IPS-15b (cell line): Measurements from ENCODE around the gene DOK7.

ENCODE experiments used
- H3K27me3 ChIP-seq: one replicate; pipeline ENCODE4 v1.6.1; 2013; ENCODE audit warnings: low read length; ENCODE audit not compliant: control insufficient read depth, insufficient read depth
- H3K36me3 ChIP-seq: one replicate; pipeline ENCODE4 v1.6.1; 2013; ENCODE audit warnings: low read length; ENCODE audit not compliant: control insufficient read depth, insufficient read depth
- H3K4me1 ChIP-seq: one replicate; pipeline ENCODE4 v1.6.1; 2013; ENCODE audit warnings: mild to moderate bottlenecking, low read length; ENCODE audit not compliant: control insufficient read depth, insufficient read depth
- H3K4me3 ChIP-seq: one replicate; pipeline ENCODE4 v1.5.1; 2013; ENCODE audit warnings: low read depth, low read length
- H3K9ac ChIP-seq: one replicate; pipeline ENCODE4 v1.6.1; 2013; ENCODE audit warnings: low read depth, mild to moderate bottlenecking, low read length
- H3K9me3 ChIP-seq: one replicate; pipeline ENCODE4 v1.6.1; 2013; ENCODE audit warnings: mild to moderate bottlenecking, low read length; ENCODE audit not compliant: control insufficient read depth, insufficient read depth

The DOK7 gene

GRCh38 chr4:3495204-3495975, 32.3 kb downstream of the DOK7 start:
- no peaks in the 10 kb centered on the region for H3K9me3 ChIP-seq
- H3K36me3 ChIP-seq, result no peaks in the 10 kb centered on the region
- H3K4me1 ChIP-seq, result peaks cover 3% of the 10 kb centered on the region
- H3K9ac ChIP-seq, result no peak overlapping the region
- H3K4me3 ChIP-seq, result no peak overlapping the region
- H3K27me3 ChIP-seq, result peaks cover 49% of the 10 kb centered on the region

DNA sequence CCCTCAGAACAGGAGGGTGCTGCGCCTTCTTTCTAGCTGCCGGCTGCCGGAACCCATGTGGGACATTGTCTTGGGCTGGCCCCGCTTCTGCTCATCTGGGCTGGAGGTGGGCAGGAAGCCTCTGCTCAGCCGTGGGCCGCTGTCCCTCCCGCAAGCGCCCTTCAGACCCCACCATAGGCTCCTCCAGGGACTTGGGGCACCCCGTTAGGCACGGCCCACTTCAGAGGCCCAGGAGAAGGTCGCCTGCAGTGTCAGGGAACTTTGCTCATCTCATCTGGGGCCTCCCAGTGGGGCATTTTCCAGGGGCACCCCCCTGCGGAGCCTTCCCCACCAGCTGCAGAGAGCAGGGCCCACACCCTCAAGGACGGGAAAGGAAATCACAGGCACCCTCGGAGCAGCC, 32.9 kb downstream of the DOK7 start:
- H3K36me3 ChIP-seq, result no peaks in the 10 kb centered on the region
- peaks cover 42% of the 10 kb centered on the region for H3K27me3 ChIP-seq
- H3K4me3 ChIP-seq, result no peak overlapping the region
- no peak overlapping the region for H3K9ac ChIP-seq
- H3K9me3 ChIP-seq, result no peaks in the 10 kb centered on the region
- H3K4me1 ChIP-seq, result peaks cover 3% of the 10 kb centered on the region

DNA sequence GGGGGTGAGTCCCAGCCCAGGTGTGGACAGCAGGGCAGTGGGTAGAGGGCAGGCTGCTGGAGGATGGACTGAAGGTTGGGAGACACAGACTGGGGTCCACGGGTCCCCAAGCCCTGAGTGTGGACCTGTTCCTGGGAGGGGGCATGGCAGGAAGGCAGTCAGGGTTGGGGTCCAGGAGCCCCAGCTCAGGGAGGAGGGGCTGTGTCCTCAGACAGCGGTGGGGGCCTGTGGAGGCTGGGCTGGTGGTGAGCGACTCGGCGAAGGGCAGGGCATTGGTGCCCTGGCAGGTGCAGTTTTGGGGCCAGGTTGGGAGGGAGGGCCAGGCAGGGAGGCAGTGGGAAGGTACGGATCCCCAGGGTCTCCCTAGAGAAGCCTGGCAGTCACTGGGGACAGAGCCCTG, 34.0 kb downstream of the DOK7 start:
- H3K36me3 ChIP-seq, result peaks cover under 1% of the 10 kb centered on the region
- H3K4me3 ChIP-seq, result no peak overlapping the region
- H3K9ac ChIP-seq, result no peak overlapping the region
- H3K27me3 ChIP-seq, result peaks cover 32% of the 10 kb centered on the region
- no peaks in the 10 kb centered on the region for H3K9me3 ChIP-seq
- no peaks in the 10 kb centered on the region for H3K4me1 ChIP-seq

DNA sequence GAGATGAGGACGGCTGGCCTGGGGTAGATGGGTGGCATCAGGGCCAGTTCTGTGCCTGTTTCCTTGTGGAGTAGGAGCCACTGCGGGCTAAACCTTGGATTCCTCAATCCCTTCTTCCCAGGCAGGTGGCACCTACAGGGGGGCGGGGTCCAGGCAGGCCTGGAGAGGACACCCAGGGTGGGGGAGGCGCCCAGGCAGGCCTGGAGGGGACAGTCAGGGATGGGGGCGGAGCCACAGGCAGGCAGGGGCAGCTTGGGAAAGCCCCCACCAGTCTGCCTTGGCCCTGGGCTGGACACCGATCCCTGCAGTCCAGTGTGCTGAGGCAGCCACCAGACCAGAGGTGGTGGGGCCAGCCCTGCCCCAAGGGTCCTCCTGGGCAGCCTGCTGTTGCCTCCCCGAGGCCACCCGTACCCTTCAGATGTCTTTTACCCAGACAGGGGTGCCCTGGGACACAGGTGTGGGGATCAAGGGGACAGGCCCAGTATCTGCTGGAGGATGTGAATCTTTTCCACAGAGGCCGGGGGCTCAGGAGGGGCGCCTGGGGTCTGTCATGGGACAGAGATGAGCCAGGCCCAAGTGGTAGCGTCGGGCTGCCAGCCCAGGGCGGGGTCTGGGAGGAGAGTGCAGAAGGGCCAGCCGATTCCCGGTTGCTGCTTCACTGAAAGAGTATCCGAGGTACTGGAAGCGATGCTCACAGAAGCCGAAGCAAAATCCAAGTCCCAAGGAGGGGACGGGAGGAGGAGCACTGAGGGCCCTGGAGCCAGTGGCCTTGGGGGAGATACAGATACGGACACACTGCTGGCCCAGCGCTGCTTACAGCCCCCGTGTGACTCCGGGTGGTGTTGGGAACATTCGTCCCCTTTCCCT, 34.6 kb downstream of the DOK7 start:
- Histone ChIP-seq H3K4me3 (no peak overlapping the region), H3K9ac (no peak overlapping the region), H3K4me1 (no peaks in the 10 kb centered on the region), H3K27me3 (peaks cover 25% of the 10 kb centered on the region), H3K9me3 (no peaks in the 10 kb centered on the region), H3K36me3 (peaks cover 7% of the 10 kb centered on the region)

GRCh38 chr4:3498407-3498806, 35.3 kb downstream of the DOK7 start:
- no peak overlapping the region for H3K4me3 ChIP-seq
- H3K27me3 ChIP-seq, result peaks cover 19% of the 10 kb centered on the region
- no peaks in the 10 kb centered on the region for H3K9me3 ChIP-seq

GRCh38 chr4:3498901-3499510, 35.9 kb downstream of the DOK7 start:
- peaks cover 12% of the 10 kb centered on the region for H3K36me3 ChIP-seq
- no peaks in the 10 kb centered on the region for H3K4me1 ChIP-seq
- H3K4me3 ChIP-seq, result no peak overlapping the region
- H3K9ac ChIP-seq, result no peak overlapping the region
- no peaks in the 10 kb centered on the region for H3K9me3 ChIP-seq
- H3K27me3 ChIP-seq, result peaks cover 16% of the 10 kb centered on the region

More at GRCh38 chr4:3498407-3498806, 35.3 kb downstream of the DOK7 start:
- Histone ChIP-seq H3K9ac (no peak overlapping the region), H3K4me1 (no peaks in the 10 kb centered on the region), H3K36me3 (peaks cover 9% of the 10 kb centered on the region)

GRCh38 chr4:3499710-3500109, 36.6 kb downstream of the DOK7 start:
- Histone ChIP-seq H3K36me3 (peaks cover 12% of the 10 kb centered on the region), H3K4me3 (no peak overlapping the region), H3K9ac (no peak overlapping the region), H3K9me3 (no peaks in the 10 kb centered on the region), H3K27me3 (peaks cover 14% of the 10 kb centered on the region), H3K4me1 (no peaks in the 10 kb centered on the region)

DNA sequence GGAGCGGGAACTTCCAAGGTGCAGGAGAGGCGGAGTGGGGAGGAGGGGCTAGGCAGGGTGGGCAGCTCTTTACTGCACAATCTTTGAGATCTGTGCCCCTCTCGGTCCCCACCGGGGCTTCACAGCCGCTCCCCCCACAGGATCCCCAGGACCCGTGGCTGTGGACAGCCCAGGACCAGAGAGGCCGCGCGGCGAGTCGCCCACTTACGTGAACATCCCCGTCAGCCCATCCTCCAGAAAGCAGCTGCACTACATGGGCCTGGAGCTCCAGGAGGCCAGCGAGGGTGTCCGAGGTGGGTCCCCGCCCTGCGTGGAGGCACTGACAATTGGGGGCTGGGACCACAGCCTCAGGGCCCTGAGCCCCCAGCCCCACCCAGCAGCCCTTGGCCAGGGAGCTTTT, 37.0 kb downstream of the DOK7 start:
- H3K36me3 ChIP-seq, result peaks cover 15% of the 10 kb centered on the region
- H3K9me3 ChIP-seq, result no peaks in the 10 kb centered on the region
- H3K27me3 ChIP-seq, result peaks cover 10% of the 10 kb centered on the region
- H3K4me1 ChIP-seq, result no peaks in the 10 kb centered on the region
- no peak overlapping the region for H3K9ac ChIP-seq
- H3K4me3 ChIP-seq, result no peak overlapping the region

- Histone ChIP-seq H3K36me3 (peaks cover 19% of the 10 kb centered on the region), H3K9me3 (no peaks in the 10 kb centered on the region), H3K4me3 (no peak overlapping the region), H3K4me1 (no peaks in the 10 kb centered on the region), H3K27me3 (peaks cover 7% of the 10 kb centered on the region), H3K9ac (no peak overlapping the region)
Observed at GRCh38 chr4:3500634-3501101, 37.6 kb downstream of the DOK7 start.

GRCh38 chr4:3501126-3501824, 38.2 kb downstream of the DOK7 start:
- Histone ChIP-seq H3K4me1 (no peaks in the 10 kb centered on the region), H3K27me3 (peaks cover 3% of the 10 kb centered on the region), H3K4me3 (no peak overlapping the region), H3K9me3 (no peaks in the 10 kb centered on the region), H3K9ac (no peak overlapping the region), H3K36me3 (peaks cover 21% of the 10 kb centered on the region)

DNA sequence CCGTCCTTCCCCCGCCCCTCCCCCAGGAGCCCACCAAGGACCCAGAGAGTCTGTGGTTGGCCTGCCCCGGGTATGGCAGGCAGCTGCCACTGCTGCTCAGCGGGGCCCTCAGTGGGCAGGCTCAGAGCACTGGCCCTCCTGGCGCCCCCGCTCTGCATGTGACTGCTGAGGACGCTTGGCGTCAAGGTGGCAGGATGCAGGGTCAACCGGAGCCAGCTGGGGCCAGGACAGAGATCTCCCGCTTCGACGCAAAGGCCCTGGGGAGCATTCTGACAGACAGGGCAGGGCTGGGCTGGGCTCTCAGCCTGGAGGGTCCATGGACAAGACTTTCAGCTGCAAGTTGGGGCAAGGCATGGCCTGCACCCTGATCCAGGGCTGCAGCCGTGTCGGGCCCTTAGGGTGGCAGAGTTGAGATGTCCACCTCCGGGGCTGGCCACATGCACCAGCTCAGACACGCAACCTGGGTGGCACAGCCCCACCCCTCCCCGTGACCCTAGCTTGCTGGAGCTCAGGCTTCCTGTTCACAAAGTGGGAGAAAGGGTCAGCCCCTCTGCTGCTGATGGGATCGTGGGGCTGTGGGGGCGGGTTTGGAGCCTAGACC, 38.8 kb downstream of the DOK7 start:
- Histone ChIP-seq H3K27me3 (peaks cover 2% of the 10 kb centered on the region), H3K36me3 (peaks cover 21% of the 10 kb centered on the region), H3K4me1 (no peaks in the 10 kb centered on the region), H3K4me3 (no peak overlapping the region), H3K9me3 (no peaks in the 10 kb centered on the region), H3K9ac (no peak overlapping the region)
